ENCODE data around the gene HOOK2. TPM values are rescaled to one million over a fixed set of nuclear protein-coding genes. Genes with fewer than 3 reads are reported as not detected.
A peak's percentile ranks its signal among the peaks of the same experiment; 100 is the strongest.

The HOOK2 gene
- total and polyA plus RNA-seq, 10 donors, result 7.1 to 27.4 (median 23.4) TPM

- no peak overlapping the region for H3K4me3 ChIP-seq
- H3K4me1 ChIP-seq, result peaks cover under 1 to 12% (median 6%) of the 10 kb centered on the region in 6 donors
- H3K27me3 ChIP-seq (replicated peaks in 1 of 7), result no peaks in the 10 kb centered on the region
- H3K27ac ChIP-seq, result no peak overlapping the region
- WGBS, 5 donors, result 53 to 82% (median 65%) methylated on average over 29 to 37 of the region's 37 CpGs
- TF ChIP-seq POLR2AphosphoS5 (IDR thresholded peaks at IDR 0.05) (peak in 1 of 3 donors; percentile 61), POLR2A (IDR thresholded peaks at IDR 0.05) (no peak), CTCF (IDR thresholded peaks at IDR 0.05 in 8 of 11, conservative IDR thresholded peaks at IDR 0.05 in 3 of 11) (no peak)
- H3K36me3 ChIP-seq, result peaks cover 0 to 33% (median 3%) of the 10 kb centered on the region in 6 donors
- no peak for DNase-seq
- intact Hi-C loops (cut with DNase I; ENCODE audit: low total_unique reads), result loop anchor here (5.0 kb wide), 1 partner anchor 38 kb away; the partner anchor contains the start of gene RNASEH2A
- H3K9me3 ChIP-seq, result no peaks in the 10 kb centered on the region
Observed at GRCh38 chr19:12769689-12770088, 5.7 kb downstream of the HOOK2 start.

- Histone ChIP-seq H3K4me1 (peaks cover 0 to 10% (median 3%) of the 10 kb centered on the region in 6 donors), H3K27me3 (replicated peaks in 1 of 7) (no peaks in the 10 kb centered on the region), H3K9me3 (peaks cover 0 to 4% (median 0%) of the 10 kb centered on the region in 8 donors), H3K36me3 (peaks cover 0 to 53% (median 13%) of the 10 kb centered on the region in 6 donors), H3K27ac (no peak overlapping the region), H3K4me3 (no peak overlapping the region)
- 94 to 97% (median 95%) methylated on average over 13 to 15 of the region's 15 CpGs for WGBS, 5 donors
- no peak for DNase-seq
- intact Hi-C loops (cut with DNase I; ENCODE audit: low total_unique reads), result no loop called here
- TF ChIP-seq POLR2A (IDR thresholded peaks at IDR 0.05) (no peak), CTCF (IDR thresholded peaks at IDR 0.05 in 8 of 11, conservative IDR thresholded peaks at IDR 0.05 in 3 of 11) (no peak), POLR2AphosphoS5 (IDR thresholded peaks at IDR 0.05) (no peak)
Observed at GRCh38 chr19:12767666-12768065, 7.7 kb downstream of the HOOK2 start.

GRCh38 chr19:12767150-12767549 is 8.2 kb downstream of the HOOK2 start:
- H3K36me3 ChIP-seq, result peaks cover 0 to 56% (median 13%) of the 10 kb centered on the region in 6 donors
- H3K27me3 ChIP-seq (replicated peaks in 1 of 7), result no peaks in the 10 kb centered on the region
- TF ChIP-seq POLR2A (IDR thresholded peaks at IDR 0.05) (no peak), CTCF (IDR thresholded peaks at IDR 0.05 in 8 of 11, conservative IDR thresholded peaks at IDR 0.05 in 3 of 11) (no peak), POLR2AphosphoS5 (IDR thresholded peaks at IDR 0.05) (no peak)
- WGBS, 5 donors, result 92 to 99% (median 95%) methylated on average over 10 to 11 of the region's 11 CpGs
- DNase-seq, result no peak
- H3K4me3 ChIP-seq, result no peak overlapping the region
- H3K9me3 ChIP-seq, result peaks cover 0 to 4% (median 0%) of the 10 kb centered on the region in 8 donors
- H3K27ac ChIP-seq, result no peak overlapping the region
- H3K4me1 ChIP-seq, result peaks cover 0 to 10% (median 3%) of the 10 kb centered on the region in 6 donors
- intact Hi-C loops (cut with DNase I; ENCODE audit: low total_unique reads), result no loop called here

GRCh38 chr19:12766051-12766521 is 9.3 kb downstream of the HOOK2 start:
- H3K36me3 ChIP-seq, result peaks cover 0 to 56% (median 13%) of the 10 kb centered on the region in 6 donors
- H3K27ac ChIP-seq, result peak overlapping the region in 4 of 8 donors; percentile 32 to 57 (median 48)
- intact Hi-C loops (cut with DNase I; ENCODE audit: low total_unique reads), result no loop called here

More at GRCh38 chr19:12766051-12766521, 9.3 kb downstream of the HOOK2 start:
- Histone ChIP-seq H3K9me3 (peaks cover 0 to 4% (median 0%) of the 10 kb centered on the region in 8 donors), H3K27me3 (replicated peaks in 1 of 7) (no peaks in the 10 kb centered on the region), H3K4me1 (peaks cover 0 to 10% (median 3%) of the 10 kb centered on the region in 6 donors), H3K4me3 (peak overlapping the region in 5 of 8 donors; percentile 7 to 69 (median 28))
- peak in 10 of 11 experiments; percentile 59 to 96 (median 84) for TF ChIP-seq CTCF (IDR thresholded peaks at IDR 0.05 in 8 of 11, conservative IDR thresholded peaks at IDR 0.05 in 3 of 11)
- TF ChIP-seq POLR2AphosphoS5 (IDR thresholded peaks at IDR 0.05), result peak; percentile 56 to 78 (median 75)
- TF ChIP-seq POLR2A (IDR thresholded peaks at IDR 0.05), result peak in 1 of 3 donors; percentile 3
- WGBS, 5 donors, result 5 to 84% (median 47%) methylated on average over 26 to 30 of the region's 30 CpGs
- peak; percentile 93 for DNase-seq

All from spleen (tissue), 11 donors.